Measurements from ENCODE around the gene ROR2.

ROR2 gene

GRCh38 chr9:91810286-91810905 lies 139.6 kb downstream of the ROR2 start:
- no peak for TF ChIP-seq CTCF (IDR thresholded peaks at IDR 0.05; ENCODE audit: borderline replicate concordance, insufficient read depth, low read depth, low read length)
- no peak overlapping the region for H3K4me3 ChIP-seq (ENCODE audit: low read depth, low read length)

GRCh38 chr9:91809581-91810285 lies 140.3 kb downstream of the ROR2 start:
- H3K4me3 ChIP-seq (ENCODE audit: low read depth, low read length) = no peak overlapping the region
- TF ChIP-seq CTCF (IDR thresholded peaks at IDR 0.05; ENCODE audit: borderline replicate concordance, insufficient read depth, low read depth, low read length) = no peak

GRCh38 chr9:91807643-91808246 lies 142.3 kb downstream of the ROR2 start:
- H3K4me3 ChIP-seq (ENCODE audit: low read depth, low read length) = no peak overlapping the region
- no peak for TF ChIP-seq CTCF (IDR thresholded peaks at IDR 0.05; ENCODE audit: borderline replicate concordance, insufficient read depth, low read depth, low read length)

GRCh38 chr9:91805031-91805430 lies 145.0 kb downstream of the ROR2 start:
- H3K4me3 ChIP-seq (ENCODE audit: low read depth, low read length) = no peak overlapping the region
- no peak for TF ChIP-seq CTCF (IDR thresholded peaks at IDR 0.05; ENCODE audit: borderline replicate concordance, insufficient read depth, low read depth, low read length)

- no peak overlapping the region for H3K4me3 ChIP-seq (ENCODE audit: low read depth, low read length)
- TF ChIP-seq CTCF (IDR thresholded peaks at IDR 0.05; ENCODE audit: borderline replicate concordance, insufficient read depth, low read depth, low read length) = no peak
Observed at GRCh38 chr9:91803970-91804752, 145.9 kb downstream of the ROR2 start.

GRCh38 chr9:91803151-91803940 lies 146.7 kb downstream of the ROR2 start:
- no peak for TF ChIP-seq CTCF (IDR thresholded peaks at IDR 0.05; ENCODE audit: borderline replicate concordance, insufficient read depth, low read depth, low read length)
- no peak overlapping the region for H3K4me3 ChIP-seq (ENCODE audit: low read depth, low read length)

Measured in GM12875 (cell line).